ENCODE measurements around the gene UBAP2.
"Not testable (repeated sequence)": the region's sequence is repeated elsewhere in the genome, so short reads cannot be mapped to it uniquely, and the experiment has no call there.

The UBAP2 gene

DNA sequence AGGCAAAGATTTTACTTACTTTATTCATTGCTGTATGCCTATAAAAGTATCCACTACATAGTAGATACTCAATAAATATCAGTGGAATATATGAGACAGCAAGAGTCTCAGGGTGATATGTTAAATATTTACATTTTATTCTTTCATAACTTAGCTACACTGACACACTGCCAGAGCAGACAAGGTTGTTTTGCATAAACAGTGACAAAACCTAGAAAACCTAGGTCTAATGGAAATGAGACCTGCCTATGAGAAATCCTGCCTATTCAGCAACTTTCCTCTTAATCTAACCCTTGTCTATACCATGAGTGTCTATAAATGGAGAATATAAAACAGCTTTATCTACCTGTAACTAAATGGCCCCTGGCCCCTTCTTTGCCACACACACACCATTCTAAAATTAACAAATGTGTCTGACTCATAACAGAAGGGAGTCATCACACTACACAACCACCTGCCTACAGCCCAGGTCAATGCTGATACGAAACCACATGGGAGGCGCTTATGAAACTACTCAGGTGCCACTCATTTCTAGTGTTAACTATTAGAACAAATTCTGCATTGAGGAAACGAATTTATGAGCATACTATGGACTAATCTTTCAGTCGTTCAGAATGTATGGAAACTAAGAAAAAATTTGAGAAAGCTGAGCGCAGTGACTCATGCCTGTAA lies 60.3 kb downstream of the UBAP2 start:
- peak; percentile 7 to 44 for DNase-seq (ENCODE audit: extremely low read depth in 1 of 2, low read depth in 1 of 2)

DNA sequence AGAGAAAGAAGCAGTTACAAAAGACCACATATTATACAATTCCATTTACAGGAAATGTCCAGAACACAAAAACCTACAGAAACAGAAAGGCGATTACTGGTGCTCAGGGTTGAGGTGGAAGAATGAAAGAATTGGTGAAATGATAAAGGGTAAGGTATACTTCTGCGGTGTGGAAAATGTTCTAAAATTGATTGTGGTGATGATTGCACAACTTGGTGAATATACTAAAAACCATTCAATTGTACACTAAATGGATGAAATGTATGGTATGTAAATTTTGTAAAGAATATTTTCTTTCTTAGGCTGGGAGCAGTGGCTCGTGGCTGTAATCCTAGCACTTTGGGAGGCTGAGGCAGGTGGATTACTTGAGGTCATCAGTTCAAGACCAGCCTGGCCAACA lies 72.3 kb downstream of the UBAP2 start:
- DNase-seq (ENCODE audit: extremely low read depth in 1 of 2, low read depth in 1 of 2): no peak

DNA sequence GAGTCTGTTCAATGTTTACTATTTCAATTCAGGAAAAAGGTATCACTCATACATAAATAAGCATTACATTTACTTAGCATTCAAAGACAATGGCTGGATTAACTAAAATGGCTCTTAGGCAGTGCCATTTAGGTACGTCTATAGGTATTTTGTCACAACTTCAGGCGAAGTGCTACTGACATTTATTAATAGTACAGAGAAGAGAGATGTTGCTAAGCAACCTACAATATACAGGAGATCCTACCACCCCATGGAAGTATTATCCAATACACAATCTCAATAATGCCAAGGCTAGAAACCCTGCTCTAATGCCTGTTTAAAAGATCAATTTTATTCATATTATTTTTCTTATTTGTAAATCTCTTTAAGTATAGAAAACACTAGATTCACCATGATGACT lies 76.0 kb downstream of the UBAP2 start:
- DNase-seq (ENCODE audit: extremely low read depth in 1 of 2, low read depth in 1 of 2): no peak

DNA sequence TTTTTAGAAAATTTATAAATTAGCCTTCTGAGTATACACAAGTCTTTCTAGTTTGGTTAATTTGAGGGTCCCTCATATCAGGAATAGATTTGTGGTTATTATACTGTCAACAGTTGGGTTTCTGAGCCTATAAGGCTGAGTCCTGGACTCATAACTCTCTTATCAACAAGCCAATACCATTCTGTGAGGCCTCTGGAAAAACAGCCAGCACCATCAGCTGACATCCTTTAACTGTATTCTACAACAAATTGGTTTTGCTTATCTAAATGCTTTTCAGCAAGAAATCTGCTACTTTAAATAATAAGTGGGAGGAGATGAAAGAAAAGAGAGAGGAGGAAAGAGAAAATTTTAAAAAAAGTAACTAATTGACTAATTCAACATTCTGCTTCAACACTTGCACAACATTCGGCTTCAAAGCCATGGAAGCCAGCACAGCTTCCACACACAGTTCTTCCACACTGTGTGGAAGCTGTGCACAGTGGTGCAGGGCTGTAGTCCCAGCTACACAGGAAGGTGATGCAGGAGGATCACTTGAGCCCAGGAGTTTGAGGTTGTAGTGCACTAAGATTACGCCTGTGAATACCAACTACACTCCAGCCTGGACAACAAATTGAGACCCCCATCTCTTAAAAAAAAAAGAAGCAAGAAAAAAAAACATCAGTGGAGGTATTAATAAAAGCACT lies 84.5 kb downstream of the UBAP2 start:
- DNase-seq (ENCODE audit: extremely low read depth in 1 of 2, low read depth in 1 of 2): no peak

DNA sequence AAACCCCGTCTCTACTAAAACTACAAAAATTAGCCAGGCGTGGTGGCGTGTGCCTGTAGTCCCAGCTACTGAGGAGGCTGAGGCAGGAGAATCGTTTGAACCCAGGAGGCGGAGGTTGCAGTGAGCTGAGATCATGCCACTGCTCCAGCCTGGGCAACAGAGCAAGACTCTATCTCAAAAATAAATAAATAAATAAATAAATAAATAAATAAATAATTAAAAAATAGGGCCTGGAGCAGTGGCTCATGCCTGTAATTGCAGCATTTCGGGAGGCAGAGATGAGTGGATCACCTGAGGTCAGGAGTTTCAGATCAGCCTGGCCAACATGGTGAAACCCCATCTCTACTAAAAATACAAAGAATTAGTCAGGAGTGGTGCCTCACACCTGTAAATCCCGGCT lies 86.2 kb downstream of the UBAP2 start:
- DNase-seq (ENCODE audit: extremely low read depth in 1 of 2, low read depth in 1 of 2): not testable (repeated sequence)

DNA sequence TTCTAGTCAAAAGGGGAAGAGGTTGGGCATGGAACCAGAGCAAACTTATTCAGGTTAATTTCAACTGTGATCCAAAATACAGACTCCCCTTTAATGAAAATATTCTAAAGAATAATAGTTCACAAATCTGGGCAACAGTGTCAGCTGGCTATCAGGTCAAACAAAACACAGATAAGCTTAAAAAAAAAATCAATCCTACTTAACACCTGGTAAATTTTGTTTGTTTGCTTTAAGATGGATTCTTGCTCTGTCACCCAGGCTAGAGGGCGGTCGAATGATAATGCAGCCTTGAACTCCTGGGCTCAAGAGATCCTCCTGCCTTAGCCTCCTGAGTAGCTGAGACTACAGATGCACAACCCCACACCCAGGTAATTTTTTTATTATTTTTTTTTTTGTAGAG lies 89.0 kb downstream of the UBAP2 start:
- no peak for DNase-seq (ENCODE audit: extremely low read depth in 1 of 2, low read depth in 1 of 2)

DNA sequence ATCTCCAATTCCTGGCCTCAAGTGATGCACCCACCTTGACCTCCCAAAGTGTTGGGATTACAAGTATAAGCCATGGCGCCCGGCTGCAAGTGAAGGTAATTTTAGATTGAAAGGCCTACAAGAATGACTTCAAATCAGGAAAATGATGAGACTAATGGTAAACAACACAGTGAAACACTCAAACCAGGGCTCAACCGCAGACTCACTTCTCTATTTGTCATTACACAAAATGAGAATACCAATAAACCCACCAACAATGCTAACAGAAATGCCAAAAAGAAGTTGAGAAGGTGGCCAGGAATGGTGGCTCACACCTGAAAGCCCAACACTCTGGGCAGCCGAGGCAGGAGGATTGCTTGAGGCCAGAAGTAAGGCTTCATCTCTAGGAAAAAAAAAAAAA lies 92.1 kb downstream of the UBAP2 start:
- no peak for DNase-seq (ENCODE audit: extremely low read depth in 1 of 2, low read depth in 1 of 2)

DNA sequence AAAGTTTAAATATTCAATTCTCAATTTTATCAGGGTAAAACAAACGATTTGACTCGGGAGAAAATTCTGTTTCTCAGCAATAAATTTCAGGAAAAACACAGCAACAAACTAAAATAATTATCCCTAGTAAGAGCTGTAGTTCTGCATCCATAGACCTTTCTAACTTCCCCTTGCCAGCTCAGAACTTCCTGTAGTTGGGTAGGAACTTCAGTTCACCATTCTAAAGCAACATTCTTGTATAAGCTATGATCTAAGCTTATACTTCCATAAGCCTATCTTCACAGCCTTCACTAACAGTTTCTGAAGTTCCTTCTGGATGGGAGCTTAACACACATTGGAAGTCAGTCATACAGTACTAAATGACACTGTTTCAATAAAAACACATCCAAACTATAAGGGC lies 96.6 kb downstream of the UBAP2 start:
- DNase-seq (ENCODE audit: extremely low read depth in 1 of 2, low read depth in 1 of 2): no peak

DNA sequence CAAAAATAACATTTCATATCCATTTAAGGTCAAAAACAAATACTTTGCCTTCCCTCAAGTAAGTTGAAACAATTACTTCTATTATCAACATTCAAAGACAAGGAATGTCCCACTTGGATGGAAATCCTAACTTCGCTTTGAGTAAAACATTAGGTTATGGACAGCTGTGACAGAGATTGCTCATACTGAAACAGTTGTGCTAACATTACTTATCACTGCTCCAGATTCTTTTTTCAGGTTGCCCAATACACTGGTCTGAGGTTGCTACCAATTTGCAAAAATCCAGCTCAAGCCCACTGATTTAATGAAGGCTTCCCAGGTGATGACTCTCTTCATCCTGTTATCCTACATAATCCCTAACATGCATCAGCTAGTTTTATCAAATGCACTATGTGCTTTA lies 98.3 kb downstream of the UBAP2 start:
- no peak for DNase-seq (ENCODE audit: extremely low read depth in 1 of 2, low read depth in 1 of 2)

DNA sequence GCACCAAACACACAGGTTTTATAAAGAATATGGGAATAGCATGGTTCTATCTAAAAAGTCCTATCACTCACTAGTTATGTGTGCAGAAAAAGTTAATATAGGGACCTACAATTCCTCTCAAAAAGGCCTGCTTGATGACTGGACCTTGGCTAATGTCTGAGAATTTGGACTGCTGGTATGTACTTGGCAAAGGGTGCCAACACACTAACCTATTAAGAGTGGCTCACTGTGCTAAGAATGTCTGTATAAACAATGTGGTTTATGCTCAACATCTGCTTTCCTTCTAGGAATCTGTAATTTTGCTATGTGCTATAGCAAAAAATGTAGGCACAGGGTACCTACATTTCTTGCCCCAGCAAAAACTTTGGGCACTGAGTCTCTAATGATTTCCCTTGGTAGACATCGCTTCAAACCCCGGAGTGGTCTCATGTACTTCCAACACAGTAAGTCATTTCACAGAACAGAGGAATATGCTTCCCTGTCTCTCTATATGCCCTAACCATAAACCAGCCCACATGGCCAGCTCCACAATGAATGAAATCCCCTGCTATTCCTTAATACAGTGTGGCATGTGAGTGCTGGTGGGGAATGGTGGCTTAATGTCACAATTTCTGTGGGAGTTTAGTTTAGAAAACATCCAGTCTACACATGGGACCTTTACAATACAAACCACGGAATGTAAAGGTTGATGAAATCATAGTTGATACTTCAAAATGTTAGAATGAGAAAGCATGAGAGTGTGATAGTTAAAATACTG lies 101.7 kb downstream of the UBAP2 start:
- no peak for DNase-seq (ENCODE audit: extremely low read depth in 1 of 2, low read depth in 1 of 2)

DNA sequence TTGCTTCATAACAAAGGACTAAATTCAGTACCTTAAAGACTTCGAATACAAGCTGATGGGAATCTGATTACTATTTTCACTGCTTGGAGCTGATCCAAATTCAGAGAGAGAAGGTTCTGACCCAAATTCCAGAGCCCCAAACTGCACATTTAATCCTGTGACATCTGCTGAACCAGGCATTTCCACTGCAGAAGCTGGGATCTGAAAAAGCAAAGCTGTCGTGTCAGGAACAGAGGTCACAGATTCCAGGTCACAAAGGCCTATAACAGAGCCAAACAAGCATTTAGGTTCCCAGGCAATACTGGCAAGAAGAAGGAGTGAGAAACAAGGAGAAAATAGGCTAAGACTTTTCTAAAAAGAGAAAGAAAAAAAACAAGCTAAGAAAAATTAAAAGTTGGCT lies 105.3 kb downstream of the UBAP2 start:
- DNase-seq (ENCODE audit: extremely low read depth in 1 of 2, low read depth in 1 of 2): no peak

DNA sequence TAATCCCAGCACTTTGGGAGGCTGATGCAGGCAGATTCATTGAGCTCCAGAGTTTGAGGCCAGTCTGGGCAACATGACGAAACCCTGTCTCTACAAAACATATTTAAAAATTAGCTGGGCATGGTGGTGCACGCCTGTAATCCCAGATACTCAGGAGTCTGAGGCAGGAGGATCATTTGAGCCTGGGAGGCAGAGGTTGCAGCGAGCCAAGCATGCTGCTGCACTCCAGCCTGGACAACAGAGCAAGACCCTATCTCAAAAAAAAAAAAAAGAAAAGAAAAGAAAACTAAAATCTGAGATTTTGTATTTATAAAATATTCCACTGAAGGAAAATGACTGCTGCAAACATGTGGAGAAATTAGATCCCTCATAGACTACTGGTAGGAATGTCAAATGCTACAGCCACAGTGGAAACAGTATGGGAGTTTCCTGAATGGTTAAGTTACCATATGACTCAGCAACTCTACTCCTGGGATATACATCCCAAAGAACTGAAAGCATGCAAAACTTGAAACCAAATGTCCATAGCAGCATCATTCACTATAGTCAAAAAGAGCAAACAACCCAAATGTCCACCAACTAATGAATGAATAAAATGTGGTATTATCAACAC lies 106.1 kb downstream of the UBAP2 start:
- DNase-seq (ENCODE audit: extremely low read depth in 1 of 2, low read depth in 1 of 2): no peak

DNA sequence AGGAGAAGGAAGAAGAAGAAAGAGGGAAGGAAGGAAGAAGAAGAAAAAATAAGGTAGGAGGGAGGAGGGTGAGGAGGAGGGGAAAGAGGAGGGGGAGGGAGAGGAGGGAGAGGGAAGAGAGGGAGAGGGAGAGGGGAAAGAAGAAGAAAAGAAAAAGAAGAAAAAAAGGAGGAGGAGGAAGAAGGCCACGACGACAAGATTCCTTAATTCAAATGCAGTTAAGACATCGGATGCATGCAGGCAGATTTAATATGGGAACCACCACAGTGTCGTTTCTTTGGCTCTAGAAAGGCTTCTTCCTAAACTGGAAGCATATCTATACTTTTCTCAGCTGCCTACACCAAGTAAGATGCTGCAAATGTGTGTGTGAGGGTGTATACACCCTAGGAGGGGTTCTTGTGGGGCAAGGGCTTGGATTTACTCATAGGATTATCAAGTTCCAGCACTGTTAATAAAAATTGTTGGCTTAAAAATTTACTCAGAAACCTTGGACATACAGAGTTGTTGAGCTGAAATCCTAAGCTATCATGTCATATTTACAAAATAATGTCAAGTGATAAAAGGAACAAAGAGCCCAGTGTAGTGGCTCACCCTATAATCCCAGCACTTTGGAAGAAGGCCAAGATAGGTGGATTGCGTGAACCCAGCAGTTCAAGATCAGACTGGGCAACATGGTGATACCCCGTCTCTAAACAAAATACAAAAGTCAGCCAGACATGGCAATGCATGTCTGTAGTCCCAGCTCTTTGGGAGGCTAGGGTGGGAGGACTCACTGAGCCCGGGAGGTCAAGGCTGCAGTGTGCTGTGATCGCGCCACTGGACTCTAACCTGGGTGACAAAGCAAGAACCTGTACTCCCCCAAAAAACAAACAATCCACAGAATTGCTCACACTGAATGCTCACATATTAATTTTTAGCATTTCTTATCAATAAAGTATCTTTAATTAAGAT lies 108.5 kb downstream of the UBAP2 start:
- no peak for DNase-seq (ENCODE audit: extremely low read depth in 1 of 2, low read depth in 1 of 2)

DNA sequence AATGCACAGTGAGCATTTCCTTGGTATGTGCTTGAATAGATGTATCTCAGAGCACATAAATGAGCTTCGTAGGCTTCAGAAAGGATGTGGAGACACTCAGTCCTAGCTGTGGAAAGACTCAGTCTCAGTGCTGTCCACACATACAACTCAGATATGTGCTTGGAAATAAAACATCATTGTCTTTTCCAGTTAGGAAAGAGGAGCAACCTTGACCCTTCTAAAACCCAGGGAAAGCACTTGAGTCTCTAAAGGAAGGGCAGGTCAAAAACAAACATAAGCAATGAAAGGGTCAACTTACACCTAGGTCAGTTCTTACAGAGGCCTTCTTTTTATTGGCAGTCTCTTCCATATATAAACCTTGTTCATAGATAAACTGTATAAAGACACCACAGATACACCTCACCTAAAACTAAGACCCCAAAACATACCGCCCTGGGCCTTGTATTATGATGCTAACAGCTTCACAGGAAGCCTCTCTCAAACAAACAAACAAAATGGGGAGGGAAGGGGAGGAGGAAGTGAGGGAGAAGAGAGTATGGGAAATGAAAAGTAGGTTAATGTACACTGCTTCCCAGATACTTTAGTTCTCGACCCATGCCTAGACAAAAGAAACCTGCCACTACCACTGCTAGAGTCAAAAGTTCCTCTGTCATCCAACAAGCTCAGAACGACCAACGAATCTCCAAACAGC lies 114.4 kb downstream of the UBAP2 start:
- no peak for DNase-seq (ENCODE audit: extremely low read depth in 1 of 2, low read depth in 1 of 2)

DNA sequence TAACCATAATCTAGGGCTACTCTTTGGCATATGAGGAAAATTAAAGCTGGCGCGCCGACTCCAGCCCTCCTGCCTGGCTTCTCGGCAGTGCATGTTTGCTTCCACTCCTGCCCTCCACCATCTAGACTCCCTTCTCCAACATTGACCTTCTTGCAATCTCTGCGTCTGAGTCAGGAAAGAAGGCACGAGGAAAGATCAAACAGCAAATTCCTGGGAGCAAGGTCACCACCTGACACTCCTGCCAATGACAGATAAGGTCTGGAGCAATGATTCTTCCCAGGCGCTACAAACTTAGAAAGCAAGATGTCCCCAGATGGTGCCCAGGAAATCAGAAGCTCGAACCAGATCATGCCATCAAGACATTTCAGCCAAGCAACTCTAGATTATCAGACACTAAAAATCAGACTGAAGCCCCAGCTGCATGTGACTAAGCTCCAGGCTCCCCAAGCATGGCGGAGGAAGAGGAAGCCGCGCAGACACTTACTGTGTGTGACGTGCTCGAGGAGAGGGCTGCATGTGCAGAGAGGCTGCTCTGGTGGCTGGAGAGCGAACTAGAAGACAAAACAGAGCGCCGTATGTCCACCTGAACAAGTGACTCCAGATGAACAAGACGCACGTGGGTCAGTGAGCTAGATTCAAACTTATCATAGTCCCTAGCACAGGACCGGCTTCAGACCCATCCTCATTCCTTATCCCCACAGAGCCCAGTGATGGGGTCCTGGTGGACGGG lies 116.4 kb downstream of the UBAP2 start:
- no peak for DNase-seq (ENCODE audit: extremely low read depth in 1 of 2, low read depth in 1 of 2)

DNA sequence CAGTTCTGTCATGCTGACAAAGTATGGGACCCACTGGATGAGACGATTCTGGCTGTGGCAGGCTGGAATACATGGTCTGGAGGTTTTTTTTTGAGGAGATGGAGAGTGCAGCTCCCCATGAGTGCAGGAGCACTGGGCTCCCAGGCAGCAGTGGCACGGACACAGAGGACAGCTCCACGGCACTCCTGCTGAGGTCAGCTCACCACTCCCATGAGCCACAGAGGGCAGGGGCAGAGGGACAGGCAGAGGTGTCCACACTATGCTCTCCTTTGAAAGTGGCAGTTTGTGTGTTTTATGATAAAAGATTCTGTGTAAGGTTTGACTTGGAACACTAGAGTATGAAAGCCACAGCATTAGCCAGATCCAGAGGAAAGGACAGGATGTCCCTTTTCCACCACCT lies 117.4 kb downstream of the UBAP2 start:
- DNase-seq (ENCODE audit: extremely low read depth in 1 of 2, low read depth in 1 of 2): no peak

DNA sequence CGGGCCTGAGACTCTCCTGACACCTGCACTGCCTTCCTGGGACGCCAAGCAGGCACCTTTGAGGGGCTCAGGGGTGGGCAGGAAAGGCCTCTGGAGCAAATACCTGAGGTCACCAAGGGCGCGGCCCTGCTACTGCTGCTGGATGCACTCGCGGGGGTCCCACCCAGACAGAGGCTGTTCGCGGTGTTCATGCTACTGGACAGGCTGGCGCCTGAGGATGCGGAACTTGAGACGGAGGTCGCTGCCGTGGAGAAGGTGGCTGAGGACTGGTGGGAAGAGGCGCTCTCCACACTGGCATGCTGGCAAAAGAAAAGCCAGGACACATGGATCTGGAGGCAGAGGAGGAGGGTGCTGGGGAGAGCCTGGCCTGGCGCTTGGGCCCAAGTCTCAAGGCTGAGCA lies 121.0 kb downstream of the UBAP2 start:
- no peak for DNase-seq (ENCODE audit: extremely low read depth in 1 of 2, low read depth in 1 of 2)

DNA sequence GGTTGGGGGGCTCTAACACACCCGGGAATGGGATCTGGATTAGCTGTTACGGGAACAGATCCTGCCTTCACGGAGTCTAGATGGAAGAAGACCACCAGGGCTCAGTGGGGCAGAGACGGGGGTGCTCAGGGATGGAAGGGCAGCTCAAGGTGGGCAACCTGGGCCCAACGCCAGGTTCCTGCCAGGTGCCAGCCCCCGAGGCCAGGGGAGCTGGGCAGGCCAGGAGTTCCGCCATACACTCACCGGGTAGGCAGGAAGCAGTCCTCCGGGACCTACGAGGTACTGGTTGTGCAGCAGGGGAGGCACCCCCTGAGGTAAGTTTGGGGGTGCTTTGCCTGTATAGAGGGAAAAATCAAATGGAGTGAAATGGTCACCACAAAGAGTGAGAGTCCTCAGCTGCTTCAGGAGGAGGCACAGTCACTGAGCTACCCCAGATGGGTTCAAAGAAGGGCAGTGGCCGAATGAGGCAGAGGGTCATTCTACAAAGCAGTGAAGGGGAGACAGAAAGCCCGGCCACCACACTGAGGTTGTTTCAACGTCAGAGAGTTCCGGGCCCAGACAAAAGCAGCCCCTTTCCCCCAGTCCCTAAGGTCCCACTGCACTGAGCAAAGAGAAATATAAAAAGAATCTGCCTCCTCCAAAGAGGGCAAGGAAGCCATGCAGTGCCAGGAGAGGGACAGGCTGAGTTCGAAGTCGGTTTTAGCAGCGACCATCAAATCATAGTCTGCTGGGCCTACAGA lies 121.8 kb downstream of the UBAP2 start:
- DNase-seq (ENCODE audit: extremely low read depth in 1 of 2, low read depth in 1 of 2): no peak

Data from stimulated activated CD8-positive, alpha-beta memory T cell treated with anti-CD3 and anti-CD28 coated beads, Interleukin-7, amount 100 ng/mL, for 48 hours (primary cell).